Measurements from ENCODE around the gene BARHL1.

Gene BARHL1

DNA sequence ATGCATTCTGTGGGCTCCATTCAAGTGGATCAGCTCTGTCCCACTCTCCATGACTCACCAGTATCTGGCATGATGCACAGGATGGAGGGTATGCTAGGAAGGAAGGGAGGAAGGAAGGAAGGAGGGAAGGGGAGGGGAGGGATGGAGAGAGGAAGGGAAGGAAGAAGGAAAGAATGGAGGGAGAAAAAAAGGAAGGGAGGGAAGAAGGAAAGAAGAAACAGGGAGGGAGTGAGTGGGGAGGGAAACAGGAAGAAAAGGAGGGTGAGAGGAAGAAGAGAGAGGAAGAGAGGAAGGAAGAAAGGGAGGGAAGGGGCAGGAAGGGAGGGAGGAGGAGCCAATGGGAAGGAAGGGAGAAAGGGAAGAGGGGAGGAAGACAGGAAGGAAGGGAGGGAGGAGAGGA, 5.3 kb upstream of the BARHL1 start:
- no peak for DNase-seq (ENCODE audit: low read depth)
- H3K4me3 ChIP-seq (ENCODE audit: control insufficient read depth, low read depth, low read length): no peak overlapping the region
- TF ChIP-seq, protein P1, sequence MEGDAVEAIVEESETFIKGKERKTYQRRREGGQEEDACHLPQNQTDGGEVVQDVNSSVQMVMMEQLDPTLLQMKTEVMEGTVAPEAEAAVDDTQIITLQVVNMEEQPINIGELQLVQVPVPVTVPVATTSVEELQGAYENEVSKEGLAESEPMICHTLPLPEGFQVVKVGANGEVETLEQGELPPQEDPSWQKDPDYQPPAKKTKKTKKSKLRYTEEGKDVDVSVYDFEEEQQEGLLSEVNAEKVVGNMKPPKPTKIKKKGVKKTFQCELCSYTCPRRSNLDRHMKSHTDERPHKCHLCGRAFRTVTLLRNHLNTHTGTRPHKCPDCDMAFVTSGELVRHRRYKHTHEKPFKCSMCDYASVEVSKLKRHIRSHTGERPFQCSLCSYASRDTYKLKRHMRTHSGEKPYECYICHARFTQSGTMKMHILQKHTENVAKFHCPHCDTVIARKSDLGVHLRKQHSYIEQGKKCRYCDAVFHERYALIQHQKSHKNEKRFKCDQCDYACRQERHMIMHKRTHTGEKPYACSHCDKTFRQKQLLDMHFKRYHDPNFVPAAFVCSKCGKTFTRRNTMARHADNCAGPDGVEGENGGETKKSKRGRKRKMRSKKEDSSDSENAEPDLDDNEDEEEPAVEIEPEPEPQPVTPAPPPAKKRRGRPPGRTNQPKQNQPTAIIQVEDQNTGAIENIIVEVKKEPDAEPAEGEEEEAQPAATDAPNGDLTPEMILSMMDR (conservative IDR thresholded peaks at IDR 0.05; ENCODE audit: control insufficient read depth, insufficient read depth, low read depth, low read length): no peak

DNA sequence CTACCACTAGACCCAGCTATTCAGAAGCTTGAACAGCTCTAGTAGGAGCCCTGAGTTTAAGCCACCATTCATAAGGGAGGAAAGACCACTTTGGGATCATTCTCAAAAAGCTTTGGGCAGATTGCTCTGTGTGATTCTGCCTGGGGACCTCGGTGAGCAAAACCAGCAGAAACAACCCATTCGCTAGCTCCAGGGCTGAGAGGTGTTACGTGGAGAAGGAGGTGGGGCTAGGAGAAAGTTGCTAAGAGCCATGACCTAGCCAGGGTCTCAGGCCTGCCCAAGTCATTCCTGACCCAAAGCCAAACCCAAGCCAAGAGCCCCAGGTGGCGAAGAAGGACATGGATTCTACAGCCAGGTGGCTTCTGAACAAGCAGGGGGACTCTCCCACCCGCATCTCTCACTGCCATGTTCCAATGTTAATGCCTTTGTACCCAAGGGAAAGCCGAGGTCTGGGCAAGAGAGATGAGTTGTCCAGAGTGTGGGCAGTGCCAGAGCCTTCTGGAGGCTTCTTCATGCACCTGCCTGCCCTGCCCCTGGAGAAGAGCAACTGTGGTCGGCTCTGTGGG, 4.0 kb upstream of the BARHL1 start:
- TF ChIP-seq, protein P1 (conservative IDR thresholded peaks at IDR 0.05; ENCODE audit: control insufficient read depth, insufficient read depth, low read depth, low read length): no peak
- no peak overlapping the region for H3K4me3 ChIP-seq (ENCODE audit: control insufficient read depth, low read depth, low read length)
- no peak for DNase-seq (ENCODE audit: low read depth)

DNA sequence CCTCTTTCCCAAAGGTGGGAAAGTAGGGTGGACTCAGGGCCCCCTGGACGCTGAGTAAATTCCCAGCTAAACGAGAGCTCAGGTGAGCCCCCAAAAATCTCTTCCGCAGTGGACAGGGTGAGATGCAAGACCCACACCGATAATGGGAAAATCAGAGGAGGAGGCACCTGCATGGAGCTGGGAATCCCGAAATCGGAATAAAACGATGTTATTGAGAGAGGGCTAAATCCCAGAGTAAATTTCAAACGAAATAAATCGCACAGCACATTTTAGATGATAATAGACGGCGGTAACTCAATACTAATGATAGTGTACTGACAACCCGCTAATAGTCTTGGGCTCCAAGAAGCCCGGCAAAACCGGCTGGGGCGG, 3.0 kb upstream of the BARHL1 start:
- no peak for DNase-seq (ENCODE audit: low read depth)
- TF ChIP-seq, protein P1 (conservative IDR thresholded peaks at IDR 0.05; ENCODE audit: control insufficient read depth, insufficient read depth, low read depth, low read length): no peak

DNA sequence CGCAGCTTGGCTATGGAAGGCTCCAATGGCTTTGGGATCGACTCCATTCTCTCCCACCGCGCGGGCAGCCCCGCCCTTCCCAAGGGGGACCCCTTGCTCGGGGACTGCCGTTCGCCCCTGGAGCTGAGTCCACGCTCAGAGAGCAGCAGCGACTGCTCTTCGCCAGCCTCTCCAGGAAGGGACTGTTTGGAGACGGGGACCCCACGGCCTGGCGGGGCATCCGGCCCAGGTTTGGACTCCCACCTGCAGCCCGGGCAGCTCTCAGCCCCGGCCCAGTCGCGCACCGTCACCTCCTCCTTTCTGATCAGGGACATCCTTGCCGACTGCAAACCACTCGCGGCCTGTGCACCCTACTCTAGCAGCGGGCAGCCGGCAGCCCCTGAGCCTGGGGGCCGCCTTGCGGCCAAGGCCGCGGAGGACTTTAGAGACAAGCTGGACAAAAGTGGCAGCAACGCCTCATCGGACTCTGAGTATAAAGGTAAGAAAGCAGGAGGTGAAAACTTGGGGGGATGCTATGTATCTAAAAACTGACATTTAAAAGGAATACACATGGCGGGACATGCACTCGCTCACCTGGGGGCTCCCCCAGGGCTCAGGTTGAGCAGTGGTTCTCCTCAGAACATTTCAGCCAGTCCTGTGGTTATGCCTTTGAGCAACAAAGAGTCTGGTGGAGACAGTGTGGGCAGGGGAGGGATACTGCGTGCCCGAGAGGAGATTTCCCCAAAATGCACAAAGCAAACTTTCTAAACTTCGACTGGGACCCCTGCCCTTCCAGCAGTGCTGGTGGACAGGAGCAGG, 579 bp downstream of the BARHL1 start:
- no peak overlapping the region for H3K4me3 ChIP-seq (ENCODE audit: control insufficient read depth, low read depth, low read length)
- TF ChIP-seq, protein P1 (conservative IDR thresholded peaks at IDR 0.05; ENCODE audit: control insufficient read depth, insufficient read depth, low read depth, low read length): no peak
- no peak for DNase-seq (ENCODE audit: low read depth)

More for the DNA sequence above, 3.0 kb upstream of the BARHL1 start:
- H3K4me3 ChIP-seq (ENCODE audit: control insufficient read depth, low read depth, low read length): no peak overlapping the region

DNA sequence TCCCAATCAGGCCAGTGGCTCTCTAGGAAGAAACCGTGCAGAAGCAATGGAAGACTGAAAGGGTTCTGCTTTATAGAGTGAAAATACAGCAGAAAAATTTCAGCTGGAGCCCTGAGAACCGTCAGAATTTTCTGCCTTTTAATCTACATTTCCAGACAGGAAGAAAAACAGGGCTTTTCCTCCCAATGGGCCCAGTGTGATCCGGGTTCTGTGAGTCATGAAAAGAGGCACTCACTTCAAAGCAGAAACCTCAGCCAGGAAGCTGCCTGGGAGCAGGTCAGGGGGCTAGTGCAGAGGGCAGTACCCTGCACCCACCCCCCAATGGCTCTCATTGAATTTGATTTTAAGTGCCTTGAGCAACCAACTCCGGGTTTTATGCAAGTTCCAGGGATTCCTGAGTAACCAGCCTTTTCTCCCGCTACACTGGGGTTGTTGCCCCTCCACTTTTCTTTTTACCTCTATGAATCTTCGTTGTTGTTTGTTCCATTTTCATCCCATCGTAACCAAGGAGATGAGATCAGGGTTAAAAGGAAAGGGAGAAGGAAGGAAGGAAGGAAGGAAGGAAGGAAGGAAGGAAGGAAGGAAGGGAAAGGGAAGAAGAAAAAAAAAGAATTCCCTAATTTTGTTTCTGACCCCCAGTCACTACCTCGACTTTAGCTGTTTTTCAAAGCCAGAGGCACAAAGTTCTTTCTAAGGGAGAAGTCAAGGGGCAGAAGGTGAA, 1.3 kb downstream of the BARHL1 start:
- no peak overlapping the region for H3K4me3 ChIP-seq (ENCODE audit: control insufficient read depth, low read depth, low read length)
- no peak for DNase-seq (ENCODE audit: low read depth)
- TF ChIP-seq, protein P1 (conservative IDR thresholded peaks at IDR 0.05; ENCODE audit: control insufficient read depth, insufficient read depth, low read depth, low read length): no peak

DNA sequence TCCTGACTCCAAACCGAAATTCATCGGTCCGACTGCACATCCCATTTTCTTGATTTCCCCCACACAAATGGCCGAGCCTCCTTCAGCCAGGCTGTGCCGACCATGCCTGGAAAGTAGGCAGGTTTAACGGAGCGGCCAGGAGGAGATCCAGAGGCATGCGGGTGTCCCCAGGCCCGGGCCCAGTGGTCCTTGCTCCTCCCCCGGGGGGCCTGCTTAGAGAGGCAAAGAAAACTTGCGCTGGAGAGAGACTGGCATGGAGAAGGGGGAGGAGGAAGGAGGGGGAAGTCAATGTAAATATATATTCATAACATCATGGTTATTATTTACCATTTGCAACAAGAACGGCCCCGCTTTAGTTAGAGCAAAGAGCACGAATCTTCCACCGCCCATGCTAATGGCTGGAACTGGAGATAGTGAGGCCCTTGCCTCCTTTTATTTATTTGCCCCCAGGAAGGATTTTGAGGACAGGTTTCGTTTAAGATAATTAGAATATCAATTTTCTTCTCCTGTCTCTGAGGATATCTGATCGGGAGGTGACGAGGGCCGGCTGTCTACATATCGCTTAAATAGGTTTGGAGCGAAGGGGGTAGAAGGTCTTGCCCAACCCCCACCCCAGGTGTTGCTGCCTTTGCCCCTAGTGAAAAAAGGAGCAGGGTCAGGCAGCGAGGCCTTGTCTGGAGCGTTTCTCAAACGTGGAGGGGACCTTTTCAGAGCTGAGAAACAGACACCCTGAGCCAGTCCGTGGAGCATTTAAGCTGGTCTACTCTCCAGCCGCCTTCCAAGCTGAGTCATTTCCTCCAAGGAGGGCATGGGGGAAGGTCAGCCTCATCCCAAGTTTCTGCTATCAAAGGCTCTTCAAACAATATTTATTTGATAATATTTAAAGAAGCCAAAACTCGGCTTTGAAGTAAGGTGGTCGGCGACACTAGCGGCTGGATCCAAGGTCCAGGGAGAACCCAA, 2.5 kb downstream of the BARHL1 start:
- H3K4me3 ChIP-seq (ENCODE audit: control insufficient read depth, low read depth, low read length): no peak overlapping the region
- TF ChIP-seq, protein P1 (conservative IDR thresholded peaks at IDR 0.05; ENCODE audit: control insufficient read depth, insufficient read depth, low read depth, low read length): no peak
- peak; percentile 50 for DNase-seq (ENCODE audit: low read depth)

Measured in fibroblast of mammary gland (primary cell).